ENCODE measurements around the gene IKZF1.

Gene IKZF1

GRCh38 chr7:50376056-50376820, 71.7 kb downstream of the IKZF1 start:
- DNase-seq (ENCODE audit: low read depth in 2 of 2), result no peak

- no peak for DNase-seq (ENCODE audit: low read depth in 2 of 2)
Observed at GRCh38 chr7:50377356-50377755, 72.8 kb downstream of the IKZF1 start.

GRCh38 chr7:50379082-50379481, 74.6 kb downstream of the IKZF1 start:
- DNase-seq (ENCODE audit: low read depth in 2 of 2), result no peak

GRCh38 chr7:50379539-50379938, 75.0 kb downstream of the IKZF1 start:
- DNase-seq (ENCODE audit: low read depth in 2 of 2), result no peak

GRCh38 chr7:50382455-50382854, 77.9 kb downstream of the IKZF1 start:
- no peak for DNase-seq (ENCODE audit: low read depth in 2 of 2)

GRCh38 chr7:50387351-50387750, 82.8 kb downstream of the IKZF1 start:
- DNase-seq (ENCODE audit: low read depth in 2 of 2), result no peak

GRCh38 chr7:50389961-50390360, 85.4 kb downstream of the IKZF1 start:
- no peak for DNase-seq (ENCODE audit: low read depth in 2 of 2)

GRCh38 chr7:50391386-50391785, 86.9 kb downstream of the IKZF1 start:
- no peak for DNase-seq (ENCODE audit: low read depth in 2 of 2)

GRCh38 chr7:50393076-50393475, 88.6 kb downstream of the IKZF1 start:
- no peak for DNase-seq (ENCODE audit: low read depth in 2 of 2)

- peak in 1 of 2 donors; percentile 29 for DNase-seq (ENCODE audit: low read depth in 2 of 2)
Observed at GRCh38 chr7:50393547-50394252, 89.2 kb downstream of the IKZF1 start.

GRCh38 chr7:50394315-50394714, 89.8 kb downstream of the IKZF1 start:
- no peak for DNase-seq (ENCODE audit: low read depth in 2 of 2)

GRCh38 chr7:50396856-50397255, 92.3 kb downstream of the IKZF1 start:
- no peak for DNase-seq (ENCODE audit: low read depth in 2 of 2)

GRCh38 chr7:50397320-50397970, 92.9 kb downstream of the IKZF1 start:
- DNase-seq (ENCODE audit: low read depth in 2 of 2), result no peak

- DNase-seq (ENCODE audit: low read depth in 2 of 2), result no peak
Observed at GRCh38 chr7:50397971-50398324, 93.4 kb downstream of the IKZF1 start.

- DNase-seq (ENCODE audit: low read depth in 2 of 2), result no peak
Observed at GRCh38 chr7:50399206-50399605, 94.7 kb downstream of the IKZF1 start.

GRCh38 chr7:50399635-50400034, 95.1 kb downstream of the IKZF1 start:
- no peak for DNase-seq (ENCODE audit: low read depth in 2 of 2)

- DNase-seq (ENCODE audit: low read depth in 2 of 2), result no peak
Observed at GRCh38 chr7:50400114-50400513, 95.6 kb downstream of the IKZF1 start.

- DNase-seq (ENCODE audit: low read depth in 2 of 2), result no peak
Observed at GRCh38 chr7:50404392-50404791, 99.9 kb downstream of the IKZF1 start.

- DNase-seq (ENCODE audit: low read depth in 2 of 2), result no peak
Observed at GRCh38 chr7:50405221-50405620, 100.7 kb downstream of the IKZF1 start.

GRCh38 chr7:50406935-50407334, 102.4 kb downstream of the IKZF1 start:
- DNase-seq (ENCODE audit: low read depth in 2 of 2), result no peak

GRCh38 chr7:50409856-50410745, 105.6 kb downstream of the IKZF1 start:
- DNase-seq (ENCODE audit: low read depth in 2 of 2), result no peak

GRCh38 chr7:50411332-50411731, 106.8 kb downstream of the IKZF1 start:
- DNase-seq (ENCODE audit: low read depth in 2 of 2), result no peak

Data from stimulated activated CD8-positive, alpha-beta memory T cell treated with anti-CD3 and anti-CD28 coated beads, Interleukin-7, amount 100 ng/mL, for 1 hour (primary cell).